Keratinocyte (primary cell): ENCODE measurements around the gene ADAMTSL1.

ENCODE experiments used
- EZH2 ChIP-seq: IDR thresholded peaks from one replicate; pipeline ENCODE4 v1.6.1; 2012; ENCODE audit warnings: inconsistent platforms, mild to moderate bottlenecking, low read length, moderate library complexity
- TF ChIP-seq, protein P1 (sequence below), 3 experiments: IDR thresholded peaks in 1 of 3; conservative IDR thresholded peaks in 1 of 3; optimal IDR thresholded peaks in 1 of 3; 2 replicates in 2 of 3; 3 replicates in 1 of 3; pipeline versions ENCODE3 to v1.5.1; 2011; ENCODE audit warnings: low read length in 3 of 3, mild to moderate bottlenecking in 3 of 3, moderate library complexity in 2 of 3, control low read depth in 1 of 3, inconsistent platforms in 1 of 3; ENCODE audit not compliant: insufficient read depth in 2 of 3; ENCODE audit errors: extremely low read depth in 1 of 3

DNA sequence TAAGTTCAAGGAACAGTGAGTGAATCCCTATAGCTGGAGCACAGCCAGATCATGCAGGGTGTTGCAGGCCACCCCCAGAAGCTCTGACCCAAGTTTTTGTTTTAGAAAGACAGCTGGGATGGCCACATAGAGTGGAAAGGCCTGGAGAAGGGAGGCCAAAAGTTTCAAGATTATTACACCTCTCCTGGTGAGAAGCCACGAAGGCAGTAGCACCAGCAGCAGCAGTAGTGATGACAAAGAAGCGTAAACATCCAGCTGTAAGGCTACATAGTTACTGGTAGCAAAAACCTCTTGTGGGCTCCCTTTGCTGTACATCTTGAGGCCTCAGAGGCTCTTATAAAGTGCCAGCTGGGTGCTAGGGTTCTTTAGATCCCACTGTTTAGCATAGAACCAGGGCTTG is 11.8 kb downstream of the ADAMTSL1 start:
- TF ChIP-seq, protein P1, sequence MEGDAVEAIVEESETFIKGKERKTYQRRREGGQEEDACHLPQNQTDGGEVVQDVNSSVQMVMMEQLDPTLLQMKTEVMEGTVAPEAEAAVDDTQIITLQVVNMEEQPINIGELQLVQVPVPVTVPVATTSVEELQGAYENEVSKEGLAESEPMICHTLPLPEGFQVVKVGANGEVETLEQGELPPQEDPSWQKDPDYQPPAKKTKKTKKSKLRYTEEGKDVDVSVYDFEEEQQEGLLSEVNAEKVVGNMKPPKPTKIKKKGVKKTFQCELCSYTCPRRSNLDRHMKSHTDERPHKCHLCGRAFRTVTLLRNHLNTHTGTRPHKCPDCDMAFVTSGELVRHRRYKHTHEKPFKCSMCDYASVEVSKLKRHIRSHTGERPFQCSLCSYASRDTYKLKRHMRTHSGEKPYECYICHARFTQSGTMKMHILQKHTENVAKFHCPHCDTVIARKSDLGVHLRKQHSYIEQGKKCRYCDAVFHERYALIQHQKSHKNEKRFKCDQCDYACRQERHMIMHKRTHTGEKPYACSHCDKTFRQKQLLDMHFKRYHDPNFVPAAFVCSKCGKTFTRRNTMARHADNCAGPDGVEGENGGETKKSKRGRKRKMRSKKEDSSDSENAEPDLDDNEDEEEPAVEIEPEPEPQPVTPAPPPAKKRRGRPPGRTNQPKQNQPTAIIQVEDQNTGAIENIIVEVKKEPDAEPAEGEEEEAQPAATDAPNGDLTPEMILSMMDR (optimal IDR thresholded peaks at IDR 0.05 in 1 of 3, IDR thresholded peaks at IDR 0.05 in 1 of 3, conservative IDR thresholded peaks at IDR 0.05 in 1 of 3; ENCODE audit: extremely low read depth in 1 of 3, insufficient read depth in 2 of 3, low read length in 3 of 3) = no peak
- no peak for TF ChIP-seq EZH2
